ENCODE results near the gene KIZ. TPM values are rescaled to one million over a fixed set of nuclear protein-coding genes. Genes with fewer than 3 reads are reported as not detected.

KIZ gene
- total and polyA plus RNA-seq, 7 experiments from 2014 or later: 15.6 to 49.6 (median 32.5) TPM

DNA sequence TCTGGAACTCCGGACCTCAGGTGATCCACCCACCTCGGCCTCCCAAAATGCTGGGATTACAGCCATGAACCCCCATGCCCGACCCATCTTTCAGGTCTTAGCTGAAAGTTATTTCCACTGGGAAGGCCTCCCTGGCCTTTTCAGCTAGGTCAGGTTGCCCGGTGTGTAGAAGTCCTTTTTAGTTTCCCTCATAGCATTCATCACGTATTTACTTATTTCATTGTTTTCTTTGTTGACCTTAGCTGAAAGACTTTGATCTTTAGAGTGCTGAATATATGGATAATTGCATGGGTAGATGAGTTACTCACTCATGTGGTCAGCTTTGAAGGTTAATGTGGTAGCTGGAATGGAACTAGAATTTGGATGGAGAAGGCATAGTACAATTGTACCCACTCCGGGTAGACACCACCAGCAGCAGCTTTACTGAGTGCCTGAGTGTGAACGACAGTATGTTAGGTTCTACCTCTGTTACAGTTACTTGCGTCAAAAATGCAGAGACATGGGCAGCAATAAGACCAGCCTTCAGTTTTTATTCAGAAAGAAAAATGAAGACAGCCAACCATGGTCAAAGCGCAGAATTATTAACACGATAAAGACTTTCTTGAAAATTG, 9.1 kb downstream of the KIZ start:
- H3K4me3 Mint-ChIP-seq: no peak overlapping the region
- DNase-seq (no peak), ATAC-seq (no peak)
- intact Hi-C loops (cut with micrococcal nuclease): no loop called here
- no peaks in the 10 kb centered on the region for H3K27me3 Mint-ChIP-seq
- no peak overlapping the region for H3K27ac ChIP-seq (ENCODE audit: low read depth, low read length)
- H3K27me3 ChIP-seq (ENCODE audit: control insufficient read depth in 2 of 2, insufficient read depth in 2 of 2, low read length in 2 of 2): no peaks in the 10 kb centered on the region
- POLR2A ChIA-PET: no interaction called here
- CTCF ChIA-PET: no interaction called here
- H3K4me3 ChIP-seq (ENCODE audit: low read length): no peak overlapping the region
- H3K36me3 ChIP-seq (ENCODE audit: control insufficient read depth in 2 of 3, insufficient read depth in 3 of 3, low read length in 3 of 3): peaks cover 0 to 23% (median 7%) of the 10 kb centered on the region in 3 experiments
- H3K9me3 Mint-ChIP-seq: no peaks in the 10 kb centered on the region
- H3K4me1 ChIP-seq (ENCODE audit: control insufficient read depth in 2 of 2, insufficient read depth in 2 of 2, low read length in 2 of 2): no peaks in the 10 kb centered on the region
- no peak overlapping the region for H3K27ac Mint-ChIP-seq
- peaks cover 0 to 11% (median 3%) of the 10 kb centered on the region in 7 donors for H3K4me1 Mint-ChIP-seq
- no peaks in the 10 kb centered on the region for H3K9me3 ChIP-seq (ENCODE audit: control insufficient read depth in 2 of 3, low read length in 3 of 3)
- H3K36me3 Mint-ChIP-seq: peaks cover 5 to 71% (median 36%) of the 10 kb centered on the region in 5 donors

DNA sequence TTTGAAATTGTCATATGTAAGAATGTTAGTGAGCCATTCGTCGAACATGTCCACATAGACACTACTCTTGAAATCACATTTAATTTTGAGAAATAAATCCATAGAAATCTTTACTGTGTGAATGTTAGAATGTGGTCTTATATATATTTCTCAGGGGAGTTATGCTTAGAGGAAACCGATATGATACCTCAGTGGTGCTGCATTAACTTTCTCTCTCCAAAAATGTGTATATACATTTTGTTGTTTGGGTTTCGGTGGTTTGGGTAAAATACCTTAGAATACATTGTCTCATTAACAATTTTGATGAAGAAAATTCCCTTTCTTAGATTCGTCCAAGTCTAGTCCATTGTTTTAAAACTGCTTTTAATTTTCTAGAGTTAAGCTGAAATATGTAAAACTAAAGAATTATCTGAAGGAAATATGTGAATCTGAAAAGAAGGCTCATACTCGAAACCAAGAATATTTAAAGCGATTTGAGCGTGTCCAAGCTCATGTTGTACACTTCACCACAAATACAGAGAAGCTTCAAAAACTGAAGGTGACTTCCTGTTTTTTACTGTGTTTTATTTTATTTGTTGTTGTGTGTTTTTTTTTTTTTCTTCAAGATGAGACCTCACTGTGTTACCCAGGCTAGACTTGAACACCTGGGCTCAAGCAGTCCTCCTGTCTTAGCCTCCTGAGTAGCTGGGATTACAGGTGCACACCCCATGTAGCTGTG, 10.3 kb downstream of the KIZ start:
- no peaks in the 10 kb centered on the region for H3K27me3 ChIP-seq (ENCODE audit: control insufficient read depth in 2 of 2, insufficient read depth in 2 of 2, low read length in 2 of 2)
- Mint-ChIP-seq H3K27me3 (no peaks in the 10 kb centered on the region), H3K4me3 (no peak overlapping the region), H3K36me3 (peaks cover 5 to 70% (median 32%) of the 10 kb centered on the region in 5 donors), H3K27ac (no peak overlapping the region), H3K4me1 (peaks cover 0 to 11% (median 1%) of the 10 kb centered on the region in 7 donors), H3K9me3 (no peaks in the 10 kb centered on the region)
- no peaks in the 10 kb centered on the region for H3K9me3 ChIP-seq (ENCODE audit: control insufficient read depth in 2 of 3, low read length in 3 of 3)
- no peaks in the 10 kb centered on the region for H3K4me1 ChIP-seq (ENCODE audit: control insufficient read depth in 2 of 2, insufficient read depth in 2 of 2, low read length in 2 of 2)
- H3K36me3 ChIP-seq (ENCODE audit: control insufficient read depth in 2 of 3, insufficient read depth in 3 of 3, low read length in 3 of 3): peaks cover 0 to 28% (median 7%) of the 10 kb centered on the region in 3 experiments
- no peak overlapping the region for H3K4me3 ChIP-seq (ENCODE audit: low read length)
- no peak overlapping the region for H3K27ac ChIP-seq (ENCODE audit: low read depth, low read length)
- intact Hi-C loops (cut with micrococcal nuclease): no loop called here
- ATAC-seq: no peak
- ChIA-PET CTCF (no interaction called here), POLR2A (interaction anchor here (0.8 kb wide), 1 partner anchor 1068 kb away, joined by 3 read pairs; no protein-coding TSS in a partner anchor)
- no peak for DNase-seq

DNA sequence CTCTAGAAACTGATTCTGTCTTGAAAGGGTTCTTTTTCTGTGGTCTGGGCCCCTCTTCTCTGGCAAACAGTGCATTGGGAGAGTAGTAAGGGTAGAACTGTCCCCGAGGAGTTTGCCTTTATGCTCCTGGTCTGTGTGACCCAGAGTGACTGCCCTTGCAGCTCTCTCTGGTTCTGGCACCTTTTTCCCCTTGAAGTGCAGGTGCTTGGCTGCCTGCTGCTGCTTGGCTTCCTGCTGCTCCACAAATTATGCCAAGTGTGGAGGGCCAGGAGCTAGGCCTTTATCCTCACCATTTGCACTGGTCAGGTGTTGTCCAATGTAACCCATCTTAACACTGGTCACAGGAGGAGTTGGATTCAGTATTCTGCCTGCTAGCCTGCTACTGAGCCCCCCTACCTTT, 11.2 kb downstream of the KIZ start:
- H3K36me3 ChIP-seq (ENCODE audit: control insufficient read depth in 2 of 3, insufficient read depth in 3 of 3, low read length in 3 of 3): peaks cover 0 to 32% (median 4%) of the 10 kb centered on the region in 3 experiments
- H3K4me3 Mint-ChIP-seq: no peak overlapping the region
- intact Hi-C loops (cut with micrococcal nuclease): no loop called here
- no peaks in the 10 kb centered on the region for H3K27me3 ChIP-seq (ENCODE audit: control insufficient read depth in 2 of 2, insufficient read depth in 2 of 2, low read length in 2 of 2)
- CTCF ChIA-PET: no interaction called here
- H3K27ac Mint-ChIP-seq: no peak overlapping the region
- H3K9me3 Mint-ChIP-seq: no peaks in the 10 kb centered on the region
- no peak overlapping the region for H3K4me3 ChIP-seq (ENCODE audit: low read length)
- no peak for DNase-seq
- no peak overlapping the region for H3K27ac ChIP-seq (ENCODE audit: low read depth, low read length)
- H3K4me1 ChIP-seq (ENCODE audit: control insufficient read depth in 2 of 2, insufficient read depth in 2 of 2, low read length in 2 of 2): no peaks in the 10 kb centered on the region
- H3K4me1 Mint-ChIP-seq: peaks cover 0 to 11% (median 1%) of the 10 kb centered on the region in 7 donors
- ATAC-seq: no peak
- H3K9me3 ChIP-seq (ENCODE audit: control insufficient read depth in 2 of 3, low read length in 3 of 3): no peaks in the 10 kb centered on the region
- POLR2A ChIA-PET: no interaction called here
- H3K27me3 Mint-ChIP-seq: no peaks in the 10 kb centered on the region
- peaks cover 5 to 69% (median 36%) of the 10 kb centered on the region in 5 donors for H3K36me3 Mint-ChIP-seq

DNA sequence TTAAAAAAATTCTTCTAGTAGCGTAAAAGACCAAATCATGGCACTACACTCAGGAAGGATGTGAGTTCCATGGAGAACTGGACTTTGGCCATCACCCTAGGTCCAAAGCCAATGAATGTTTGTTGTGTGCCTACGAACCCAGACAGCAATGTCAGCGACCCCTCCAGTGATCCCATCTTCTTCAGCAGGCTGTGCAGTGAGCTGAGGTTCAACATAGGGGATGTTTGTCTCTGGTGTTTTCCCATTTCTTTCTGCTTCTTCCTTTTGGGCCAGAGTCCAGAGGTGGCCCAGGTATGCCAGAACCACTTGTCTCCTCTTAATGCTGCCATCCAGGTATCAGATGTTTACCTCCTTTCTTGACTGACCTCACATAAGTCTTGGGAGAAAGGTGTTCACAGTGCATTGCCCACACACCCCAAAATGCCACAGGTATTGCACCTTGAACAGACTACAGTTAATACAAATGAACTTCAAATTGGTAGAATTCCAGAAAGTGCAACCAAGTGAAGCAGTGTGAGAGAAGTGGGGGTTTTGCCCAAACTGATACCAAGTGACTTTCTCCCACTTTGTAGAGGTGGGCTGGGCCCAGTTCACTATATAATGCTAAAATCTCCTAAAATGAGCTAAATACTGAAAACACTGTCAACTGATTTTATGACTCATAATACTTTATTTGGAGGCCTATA, 14.1 kb downstream of the KIZ start:
- H3K4me3 Mint-ChIP-seq: no peak overlapping the region
- H3K27me3 Mint-ChIP-seq: no peaks in the 10 kb centered on the region
- peaks cover 0 to 5% (median 0%) of the 10 kb centered on the region in 7 donors for H3K4me1 Mint-ChIP-seq
- Histone ChIP-seq H3K4me3 (ENCODE audit: low read length) (no peak overlapping the region), H3K36me3 (ENCODE audit: control insufficient read depth in 2 of 3, insufficient read depth in 3 of 3, low read length in 3 of 3) (peaks cover 0 to 27% (median 4%) of the 10 kb centered on the region in 3 experiments), H3K4me1 (ENCODE audit: control insufficient read depth in 2 of 2, insufficient read depth in 2 of 2, low read length in 2 of 2) (no peaks in the 10 kb centered on the region), H3K9me3 (ENCODE audit: control insufficient read depth in 2 of 3, low read length in 3 of 3) (no peaks in the 10 kb centered on the region), H3K27me3 (ENCODE audit: control insufficient read depth in 2 of 2, insufficient read depth in 2 of 2, low read length in 2 of 2) (no peaks in the 10 kb centered on the region), H3K27ac (ENCODE audit: low read depth, low read length) (no peak overlapping the region)
- ATAC-seq (no peak), DNase-seq (no peak)
- intact Hi-C loops (cut with micrococcal nuclease): no loop called here
- peaks cover 3 to 58% (median 32%) of the 10 kb centered on the region in 5 donors for H3K36me3 Mint-ChIP-seq
- POLR2A ChIA-PET: interaction anchor here (0.6 kb wide), 1 partner anchor 29 kb away, joined by 3 read pairs; no protein-coding TSS in a partner anchor
- H3K27ac Mint-ChIP-seq: peak overlapping the region in 1 of 9 donors; percentile 56
- H3K9me3 Mint-ChIP-seq: no peaks in the 10 kb centered on the region
- CTCF ChIA-PET: no interaction called here

DNA sequence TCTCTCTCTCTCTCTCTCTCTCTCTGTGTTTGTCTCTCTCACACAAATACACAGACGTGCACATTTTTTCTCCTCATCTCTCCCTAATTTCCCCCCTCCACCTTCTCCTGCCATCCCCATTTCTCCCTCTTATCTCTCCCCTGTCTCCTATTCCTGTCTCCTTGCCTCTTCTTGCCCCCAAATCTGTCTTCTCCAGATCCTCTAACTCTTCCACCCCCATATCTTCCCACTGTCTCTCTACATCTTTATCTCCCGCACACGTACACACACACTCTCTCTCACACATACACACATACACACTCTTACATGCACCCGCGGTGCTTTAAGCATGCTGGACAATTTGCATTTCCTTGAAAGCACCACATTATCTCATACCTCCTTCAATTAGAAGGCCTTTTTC, 15.9 kb downstream of the KIZ start:
- H3K9me3 Mint-ChIP-seq: no peaks in the 10 kb centered on the region
- no peaks in the 10 kb centered on the region for H3K4me1 Mint-ChIP-seq
- no peak for ATAC-seq
- no peaks in the 10 kb centered on the region for H3K27me3 Mint-ChIP-seq
- CTCF ChIA-PET: no interaction called here
- no peak overlapping the region for H3K27ac Mint-ChIP-seq
- H3K27ac ChIP-seq (ENCODE audit: low read depth, low read length): no peak overlapping the region
- peaks cover 0 to 25% (median 4%) of the 10 kb centered on the region in 3 experiments for H3K36me3 ChIP-seq (ENCODE audit: control insufficient read depth in 2 of 3, insufficient read depth in 3 of 3, low read length in 3 of 3)
- POLR2A ChIA-PET: no interaction called here
- H3K9me3 ChIP-seq (ENCODE audit: control insufficient read depth in 2 of 3, low read length in 3 of 3): no peaks in the 10 kb centered on the region
- H3K36me3 Mint-ChIP-seq: peaks cover 3 to 55% (median 25%) of the 10 kb centered on the region in 5 donors
- no peak overlapping the region for H3K4me3 Mint-ChIP-seq
- no peaks in the 10 kb centered on the region for H3K27me3 ChIP-seq (ENCODE audit: control insufficient read depth in 2 of 2, insufficient read depth in 2 of 2, low read length in 2 of 2)
- intact Hi-C loops (cut with micrococcal nuclease): no loop called here
- no peaks in the 10 kb centered on the region for H3K4me1 ChIP-seq (ENCODE audit: control insufficient read depth in 2 of 2, insufficient read depth in 2 of 2, low read length in 2 of 2)
- H3K4me3 ChIP-seq (ENCODE audit: low read length): no peak overlapping the region
- no peak for DNase-seq

DNA sequence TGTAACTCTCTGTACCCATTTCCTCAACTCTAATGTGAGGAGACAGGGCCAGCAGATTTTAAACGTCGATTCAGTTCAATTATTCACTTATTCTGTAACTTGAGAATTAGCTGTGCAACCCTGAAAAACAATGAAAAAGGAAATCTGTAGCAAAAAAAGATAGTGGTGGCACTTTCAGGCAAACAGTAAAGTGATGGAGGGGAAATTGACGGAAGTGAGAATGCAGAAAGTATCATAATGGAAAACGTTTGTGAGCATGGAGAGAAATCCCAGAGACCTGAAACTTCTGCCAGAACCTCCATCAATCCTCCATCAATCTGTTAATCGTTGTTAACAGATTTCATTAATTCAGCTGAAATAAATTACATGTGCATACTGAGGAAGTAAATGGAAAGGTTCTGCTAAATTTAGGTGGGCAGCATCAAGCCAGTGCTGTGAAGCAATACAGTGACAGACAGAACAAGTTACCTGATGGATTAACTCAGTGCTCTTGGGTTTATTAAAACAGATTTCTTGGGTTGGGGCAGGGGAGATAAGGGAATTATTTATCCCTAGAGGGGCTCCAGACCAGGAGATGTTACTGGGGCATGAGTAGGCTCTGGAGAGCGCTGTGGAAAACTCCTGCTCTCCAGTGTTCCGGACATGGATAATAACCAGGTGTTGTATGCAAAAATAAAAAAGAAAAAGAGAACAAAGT, 17.5 kb downstream of the KIZ start:
- ATAC-seq: no peak
- H3K36me3 Mint-ChIP-seq: peaks cover 6 to 53% (median 26%) of the 10 kb centered on the region in 5 donors
- Histone ChIP-seq H3K9me3 (ENCODE audit: control insufficient read depth in 2 of 3, low read length in 3 of 3) (no peaks in the 10 kb centered on the region), H3K27ac (ENCODE audit: low read depth, low read length) (no peak overlapping the region), H3K27me3 (ENCODE audit: control insufficient read depth in 2 of 2, insufficient read depth in 2 of 2, low read length in 2 of 2) (no peaks in the 10 kb centered on the region), H3K36me3 (ENCODE audit: control insufficient read depth in 2 of 3, insufficient read depth in 3 of 3, low read length in 3 of 3) (peaks cover 0 to 21% (median 0%) of the 10 kb centered on the region in 3 experiments), H3K4me1 (ENCODE audit: control insufficient read depth in 2 of 2, insufficient read depth in 2 of 2, low read length in 2 of 2) (no peaks in the 10 kb centered on the region), H3K4me3 (ENCODE audit: low read length) (no peak overlapping the region)
- DNase-seq: no peak
- intact Hi-C loops (cut with micrococcal nuclease): no loop called here
- H3K4me1 Mint-ChIP-seq: peaks cover 0 to 5% (median 0%) of the 10 kb centered on the region in 7 donors
- H3K4me3 Mint-ChIP-seq: no peak overlapping the region
- ChIA-PET CTCF (interaction anchor here (0.7 kb wide), 1 partner anchor 413 kb away, joined by 4 read pairs; no protein-coding TSS in a partner anchor), POLR2A (no interaction called here)
- H3K27me3 Mint-ChIP-seq: no peaks in the 10 kb centered on the region
- H3K27ac Mint-ChIP-seq: no peak overlapping the region
- H3K9me3 Mint-ChIP-seq: no peaks in the 10 kb centered on the region
